ENCODE results near the gene HOXC5.

The HOXC5 gene

DNA sequence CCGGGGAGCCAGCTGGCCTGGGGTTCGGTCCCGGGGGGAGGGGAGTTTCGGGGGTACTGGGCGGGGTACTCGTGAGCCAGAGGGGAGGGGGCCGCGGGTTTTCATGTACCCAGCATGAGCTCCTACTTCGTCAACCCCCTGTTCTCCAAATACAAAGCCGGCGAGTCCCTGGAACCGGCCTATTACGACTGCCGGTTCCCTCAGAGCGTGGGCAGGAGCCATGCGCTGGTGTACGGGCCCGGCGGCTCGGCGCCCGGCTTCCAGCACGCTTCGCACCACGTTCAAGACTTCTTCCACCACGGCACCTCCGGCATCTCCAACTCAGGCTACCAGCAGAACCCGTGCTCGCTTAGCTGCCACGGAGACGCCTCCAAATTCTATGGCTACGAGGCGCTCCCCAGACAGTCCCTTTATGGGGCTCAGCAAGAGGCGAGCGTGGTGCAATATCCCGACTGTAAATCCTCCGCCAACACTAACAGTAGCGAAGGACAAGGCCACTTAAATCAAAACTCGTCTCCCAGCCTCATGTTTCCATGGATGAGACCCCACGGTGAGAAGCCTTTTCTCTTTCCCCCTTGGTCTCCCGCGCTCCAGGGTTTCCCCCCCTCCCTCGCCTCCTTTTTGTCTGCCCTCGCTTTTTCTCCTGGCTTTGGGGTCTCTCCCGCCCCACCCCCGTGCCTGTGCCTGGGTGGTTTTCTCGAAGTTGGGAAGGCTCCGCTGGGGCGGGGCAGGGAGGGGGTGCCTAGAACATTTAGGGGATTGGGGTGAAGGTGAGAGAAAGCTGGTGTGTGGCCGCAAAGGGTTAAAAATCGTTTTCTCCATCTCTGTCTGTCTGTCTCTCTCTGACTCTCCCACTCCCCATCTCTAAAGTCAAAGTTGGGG is 23.4 kb upstream of the HOXC5 start:
- DNase-seq: no peak

DNA sequence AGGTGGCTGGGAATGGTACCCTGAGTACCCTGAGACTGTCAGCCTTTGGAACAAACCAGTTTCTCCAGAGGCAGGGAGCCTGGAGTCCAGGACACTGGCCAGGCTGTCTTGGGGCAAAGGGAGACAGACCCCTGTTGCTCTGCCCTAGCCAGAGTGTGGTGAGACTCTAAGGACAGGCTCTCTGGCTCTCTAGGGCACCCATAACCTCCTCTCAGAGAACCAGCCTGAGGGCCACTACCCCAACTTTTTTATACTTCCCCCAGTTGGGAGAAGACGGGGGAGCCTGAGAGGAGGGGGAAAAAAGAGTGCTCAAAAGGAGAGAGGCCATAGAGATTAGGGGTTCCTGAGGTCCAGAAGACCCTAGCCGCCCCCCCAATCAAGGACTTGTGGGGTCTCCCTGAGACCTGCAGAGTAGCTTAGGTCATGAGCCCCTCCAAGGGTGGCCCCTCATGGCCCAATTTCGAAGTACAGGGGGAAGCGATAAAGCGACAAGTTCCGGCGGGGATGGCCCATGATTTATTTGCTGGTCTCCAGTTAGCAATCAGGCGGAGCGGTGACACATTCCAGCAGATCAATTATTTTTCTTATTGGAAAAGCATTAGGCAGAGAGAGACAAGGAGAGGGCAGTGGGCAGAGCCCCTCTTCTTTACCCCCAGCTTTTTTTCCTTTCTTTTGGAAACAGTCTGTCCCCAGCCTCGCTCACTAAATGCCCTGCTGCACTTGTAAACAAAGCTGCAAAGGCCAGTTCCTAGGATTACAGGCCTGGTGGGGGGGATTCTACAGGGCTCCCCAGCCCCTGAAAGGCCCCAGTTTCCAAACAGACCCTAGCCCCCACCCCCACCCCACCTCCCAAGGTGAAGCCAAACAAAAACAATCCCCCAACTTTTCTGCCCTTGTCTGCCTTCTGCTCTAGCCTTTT is 22.5 kb upstream of the HOXC5 start:
- no peak for DNase-seq

DNA sequence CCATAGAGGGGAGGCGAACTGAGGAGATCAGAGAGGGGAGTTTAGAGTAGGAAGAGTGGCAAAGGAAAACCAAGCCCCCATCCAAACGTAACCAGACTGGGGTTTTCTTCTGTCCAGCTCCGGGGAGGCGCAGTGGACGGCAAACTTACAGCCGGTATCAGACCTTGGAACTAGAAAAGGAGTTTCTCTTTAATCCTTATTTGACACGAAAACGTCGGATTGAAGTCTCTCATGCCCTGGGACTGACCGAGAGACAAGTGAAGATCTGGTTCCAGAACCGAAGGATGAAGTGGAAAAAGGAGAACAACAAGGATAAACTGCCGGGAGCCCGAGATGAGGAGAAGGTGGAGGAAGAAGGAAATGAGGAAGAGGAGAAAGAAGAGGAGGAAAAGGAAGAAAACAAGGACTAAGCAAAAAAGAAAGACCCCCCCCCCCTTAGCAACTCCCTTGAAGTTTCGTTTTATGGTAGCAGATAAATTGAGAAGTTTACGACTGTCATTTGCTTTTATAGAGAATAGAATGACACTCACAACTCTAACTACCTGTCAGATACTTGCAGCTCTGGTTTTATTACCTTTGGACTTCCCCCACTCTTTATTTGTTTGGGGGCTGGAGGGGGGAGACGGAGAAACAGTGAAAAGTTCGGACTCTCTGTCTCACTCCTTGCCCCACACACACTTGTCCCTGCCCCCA is 21.7 kb upstream of the HOXC5 start:
- DNase-seq: no peak

DNA sequence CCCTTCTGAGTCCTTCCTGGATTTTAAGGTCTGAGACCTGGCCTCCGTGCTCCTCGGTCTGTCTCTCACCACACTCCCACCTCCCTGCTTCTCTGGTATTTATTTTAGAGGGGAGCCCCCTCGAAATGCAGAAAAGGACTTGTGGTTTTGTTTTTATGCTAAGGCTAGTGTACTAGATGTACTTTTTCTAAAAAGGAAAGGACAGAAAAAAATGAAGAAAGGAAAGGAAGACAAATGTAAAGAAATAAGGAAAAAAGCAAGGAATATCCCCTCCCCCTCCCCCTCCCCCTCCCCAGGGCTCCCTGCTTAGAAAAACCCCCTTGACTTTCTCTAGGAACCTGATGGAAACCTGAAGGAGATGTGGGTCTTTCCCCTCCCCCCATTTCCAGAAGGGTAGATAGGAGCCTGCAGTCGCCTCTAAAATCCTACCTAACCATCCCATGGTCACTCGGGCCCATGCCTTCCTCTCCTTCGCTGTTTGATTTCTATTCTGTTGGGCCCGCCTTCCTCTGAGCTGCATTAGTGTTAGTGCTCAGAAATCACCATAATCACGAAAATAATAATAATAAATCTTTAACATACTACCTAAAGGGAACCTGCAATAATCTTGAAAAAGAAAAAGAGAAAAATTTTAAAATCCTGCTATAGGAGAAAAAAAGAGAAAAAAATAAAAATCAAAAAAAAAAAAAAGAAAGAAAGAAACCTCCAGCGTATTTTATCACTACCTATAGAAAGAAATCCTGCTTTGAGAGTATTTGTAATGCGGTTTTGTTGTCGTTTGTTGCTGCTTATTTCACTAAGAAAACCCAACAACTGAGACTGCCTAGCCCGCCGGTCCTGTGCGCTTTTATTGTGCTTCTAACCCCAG is 21.0 kb upstream of the HOXC5 start:
- DNase-seq: no peak

DNA sequence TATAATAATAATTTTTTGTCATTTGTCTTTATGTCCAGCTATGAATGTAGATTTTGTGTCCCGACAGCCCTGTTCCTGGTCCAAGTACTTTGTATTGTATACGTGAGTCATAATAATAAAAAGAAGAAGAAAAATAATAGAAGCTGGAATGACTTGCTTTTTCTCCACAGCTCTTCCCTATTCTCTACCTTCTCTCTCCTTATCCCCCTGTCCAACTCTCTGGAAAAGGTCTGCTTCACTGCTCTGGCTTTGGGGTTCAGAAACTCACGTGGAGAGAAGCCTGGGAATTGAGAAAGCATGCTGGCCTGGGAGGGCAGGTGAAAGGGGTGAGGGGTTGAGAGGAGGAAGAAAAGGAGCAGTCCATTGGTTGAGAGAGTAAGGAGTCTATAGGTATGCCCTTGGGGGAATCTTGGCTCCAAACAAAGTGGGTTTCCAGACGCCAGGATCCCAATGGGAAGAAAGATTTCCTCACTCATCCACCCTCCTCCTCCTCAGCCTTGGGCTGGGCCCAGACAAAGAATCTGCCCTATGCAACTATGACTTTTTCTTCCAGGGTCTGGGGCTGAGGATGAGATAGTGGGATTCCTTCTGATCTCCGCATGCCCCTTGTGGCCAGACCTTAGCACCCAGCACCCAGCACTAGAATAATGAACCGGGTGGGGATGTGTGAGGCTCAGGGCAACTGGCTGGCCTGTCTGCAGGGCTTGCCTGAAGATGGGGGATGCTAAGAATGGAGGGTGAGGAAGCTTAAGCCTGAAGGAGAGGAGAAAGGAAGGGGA is 20.0 kb upstream of the HOXC5 start:
- no peak for DNase-seq

DNA sequence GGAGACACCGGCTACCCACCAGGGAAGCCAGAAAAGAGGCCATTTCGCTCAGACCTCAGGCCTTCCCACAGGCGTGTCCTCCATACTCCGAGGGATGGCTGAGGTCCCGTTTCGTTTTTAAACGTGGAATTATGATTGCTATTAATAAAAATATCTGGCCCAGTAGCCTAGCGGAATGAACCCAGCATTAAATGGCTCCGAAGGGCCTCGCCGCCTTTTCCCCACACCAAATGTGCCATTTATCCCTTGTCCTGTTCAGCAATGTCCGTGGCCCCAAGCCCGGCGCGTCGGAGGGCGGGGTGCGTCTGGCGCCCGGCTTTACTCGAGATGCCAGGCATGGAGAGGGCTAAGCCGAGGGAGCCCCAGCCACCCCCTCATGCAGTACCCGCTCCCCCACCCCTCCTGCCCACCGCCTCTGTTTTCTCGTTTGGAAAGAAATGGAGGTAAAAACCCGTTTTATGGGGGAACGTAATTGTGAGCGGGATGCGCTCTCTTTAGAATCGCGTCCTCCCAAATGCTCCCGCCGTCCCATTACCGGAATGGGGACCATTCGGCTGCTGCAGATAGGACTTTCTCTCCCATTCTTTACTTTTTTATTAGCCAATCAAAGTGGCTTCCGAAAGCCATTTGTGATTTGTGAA is 18.4 kb upstream of the HOXC5 start:
- DNase-seq: no peak

DNA sequence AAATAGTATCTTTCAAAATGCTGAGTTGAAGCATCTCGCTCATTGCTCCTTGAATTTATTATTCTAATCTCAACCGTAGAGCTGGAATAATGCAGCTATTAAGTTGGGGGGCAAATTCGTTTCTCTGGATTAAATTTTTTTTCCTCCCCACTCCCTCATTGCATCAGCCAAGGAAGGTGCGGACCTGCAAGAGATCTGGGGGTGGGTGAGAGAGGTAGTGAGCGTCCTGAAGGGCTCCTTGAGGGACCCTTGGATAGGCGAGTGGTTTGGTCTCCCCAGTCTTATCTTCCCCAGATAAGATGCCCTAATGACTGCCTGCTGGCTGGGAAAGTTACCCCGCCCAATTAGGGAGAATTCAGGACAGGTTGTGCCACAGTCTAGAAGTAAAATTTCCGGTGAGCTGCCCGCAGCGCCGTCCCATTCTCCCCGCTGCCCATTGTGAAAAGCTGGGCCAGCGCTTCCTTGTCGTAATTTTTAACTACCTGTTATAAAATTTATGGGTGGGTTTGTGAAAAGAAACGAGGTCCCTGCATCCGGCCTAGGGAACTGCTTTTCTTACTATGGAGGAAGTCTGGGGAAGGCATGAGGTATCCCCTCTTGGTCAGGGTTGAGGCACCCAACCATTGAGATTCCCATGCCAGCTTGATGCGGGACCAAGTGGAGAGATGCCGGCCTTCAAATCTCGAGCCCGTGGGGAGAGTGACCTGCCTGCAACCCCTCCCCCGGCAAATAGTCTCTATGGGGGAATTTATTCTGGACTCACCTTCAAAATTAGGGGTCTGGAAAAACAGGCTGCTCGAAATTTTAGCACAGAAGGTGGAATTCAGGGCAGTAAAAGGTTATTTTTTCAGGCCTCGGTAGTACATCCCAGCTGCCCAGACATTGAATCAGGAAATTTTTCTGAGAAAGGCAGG is 17.6 kb upstream of the HOXC5 start:
- DNase-seq: no peak

DNA sequence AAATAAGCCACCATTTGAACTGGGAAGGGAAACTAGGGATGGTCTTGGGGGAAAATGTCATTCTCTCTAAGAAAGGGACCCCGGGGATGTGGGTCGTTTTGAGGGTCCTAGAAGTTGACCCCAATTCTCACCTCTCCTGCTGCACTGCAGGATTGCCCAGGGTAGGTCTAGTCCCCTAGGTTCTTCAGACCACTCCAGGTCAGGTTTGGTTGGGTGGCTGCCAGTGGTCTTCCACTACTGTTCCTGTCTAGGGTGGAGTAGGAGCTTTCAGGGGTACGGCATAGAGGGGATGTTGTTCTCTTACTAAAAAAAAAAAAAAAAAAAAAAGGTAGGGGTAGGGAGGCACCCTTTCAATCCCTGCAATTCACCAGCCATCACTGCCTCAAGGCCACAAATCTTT is 16.8 kb upstream of the HOXC5 start:
- DNase-seq: no peak

DNA sequence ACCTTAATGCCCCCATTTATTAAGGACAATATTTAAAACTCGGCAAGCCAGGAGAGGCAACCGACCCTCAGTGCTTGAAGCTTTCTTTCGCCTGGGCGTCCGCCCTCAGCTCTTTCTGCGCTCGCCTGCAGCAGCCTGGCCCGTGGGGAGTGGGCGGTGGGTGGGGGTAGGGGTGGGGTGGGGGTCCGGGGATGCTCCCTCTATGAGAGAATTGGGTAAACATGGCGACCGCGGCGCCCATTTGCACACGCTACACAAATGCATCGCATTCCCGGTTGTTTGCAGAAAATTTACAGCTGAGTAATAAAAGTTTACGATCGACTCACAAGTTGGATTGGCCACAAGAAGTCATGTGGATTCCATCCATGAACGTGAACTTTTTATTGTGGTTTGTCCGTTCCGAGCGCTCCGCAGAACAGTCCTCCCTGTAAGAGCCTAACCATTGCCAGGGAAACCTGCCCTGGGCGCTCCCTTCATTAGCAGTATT is 16.3 kb upstream of the HOXC5 start:
- DNase-seq: no peak

DNA sequence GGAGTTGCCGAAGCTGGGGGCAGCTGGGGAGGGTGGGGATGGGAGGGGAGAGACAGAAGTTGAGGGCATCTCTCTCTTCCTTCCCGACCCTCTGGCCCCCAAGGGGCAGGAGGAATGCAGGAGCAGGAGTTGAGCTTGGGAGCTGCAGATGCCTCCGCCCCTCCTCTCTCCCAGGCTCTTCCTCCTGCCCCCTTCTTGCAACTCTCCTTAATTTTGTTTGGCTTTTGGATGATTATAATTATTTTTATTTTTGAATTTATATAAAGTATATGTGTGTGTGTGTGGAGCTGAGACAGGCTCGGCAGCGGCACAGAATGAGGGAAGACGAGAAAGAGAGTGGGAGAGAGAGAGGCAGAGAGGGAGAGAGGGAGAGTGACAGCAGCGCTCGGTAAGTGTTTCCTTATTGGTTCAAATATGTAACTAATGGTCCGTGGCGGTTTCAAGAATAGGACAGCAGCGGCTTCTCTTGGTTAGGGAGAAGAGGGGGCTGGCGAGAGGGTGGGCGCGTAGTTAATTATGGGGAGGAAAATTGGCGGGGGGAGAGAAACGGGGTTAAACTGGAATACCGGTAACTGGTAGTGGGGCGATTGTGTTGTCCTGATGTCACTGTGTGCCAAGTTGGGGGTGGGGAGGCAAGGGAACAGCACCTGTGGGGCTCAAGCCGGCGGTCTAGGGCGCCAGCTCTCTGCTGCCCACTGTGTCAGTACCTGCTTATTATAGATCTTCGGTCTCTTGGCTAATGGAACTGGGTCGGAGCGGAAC is 15.6 kb upstream of the HOXC5 start:
- no peak for DNase-seq

DNA sequence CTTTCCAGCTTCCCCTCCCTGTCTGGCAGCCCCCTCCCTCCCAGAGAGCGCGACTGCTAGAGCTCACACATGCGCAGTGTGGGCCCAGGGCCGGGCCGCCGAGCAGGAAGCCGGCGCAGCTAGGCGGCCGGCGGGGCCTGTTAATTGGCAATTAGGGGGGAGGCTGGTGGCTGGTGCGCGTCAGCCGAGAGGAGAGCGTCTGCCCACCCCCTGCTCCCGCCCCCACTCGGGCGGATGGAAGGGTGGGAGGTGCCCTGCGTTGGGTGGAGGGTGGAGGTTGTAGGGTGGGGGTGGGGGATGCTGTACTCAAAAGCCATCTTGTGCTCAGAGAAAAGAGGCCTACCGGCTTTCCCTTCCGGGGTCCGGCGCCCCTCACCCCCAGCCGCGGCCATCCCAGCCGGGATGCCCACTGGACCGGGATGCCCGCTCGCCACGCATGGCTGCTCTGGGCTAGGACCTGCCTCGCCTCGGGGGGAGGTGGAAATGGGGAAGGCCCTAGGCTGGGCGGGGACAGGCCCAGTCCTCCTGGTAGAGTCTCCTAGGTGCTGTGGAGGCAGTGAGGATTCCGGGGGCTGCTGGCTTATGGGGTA is 14.9 kb upstream of the HOXC5 start:
- DNase-seq: peak; percentile 81

DNA sequence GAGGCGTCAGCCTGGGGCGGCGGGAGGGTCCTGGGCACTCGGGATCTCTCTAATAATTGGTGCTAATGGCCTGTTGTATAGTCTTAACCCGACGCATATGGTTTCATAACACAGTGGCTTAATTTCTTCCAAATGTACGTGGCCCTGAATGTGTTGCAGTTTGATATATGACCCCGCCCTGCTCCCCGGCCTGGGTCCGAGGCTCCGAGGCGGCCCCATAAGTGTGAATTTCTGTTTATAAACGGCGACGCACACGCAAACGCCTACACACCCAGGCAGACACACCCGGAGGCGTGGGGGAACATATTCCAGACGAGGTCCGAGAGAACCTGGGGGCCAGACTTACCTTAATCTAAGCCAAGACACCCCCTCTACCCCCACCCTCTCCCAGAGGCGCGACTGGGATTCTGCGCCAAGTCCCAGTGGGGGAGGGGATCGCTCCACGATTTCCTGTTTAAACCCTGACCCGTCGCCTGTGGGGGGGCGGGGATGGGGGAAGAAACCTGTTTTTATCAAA is 14.3 kb upstream of the HOXC5 start:
- no peak for DNase-seq

DNA sequence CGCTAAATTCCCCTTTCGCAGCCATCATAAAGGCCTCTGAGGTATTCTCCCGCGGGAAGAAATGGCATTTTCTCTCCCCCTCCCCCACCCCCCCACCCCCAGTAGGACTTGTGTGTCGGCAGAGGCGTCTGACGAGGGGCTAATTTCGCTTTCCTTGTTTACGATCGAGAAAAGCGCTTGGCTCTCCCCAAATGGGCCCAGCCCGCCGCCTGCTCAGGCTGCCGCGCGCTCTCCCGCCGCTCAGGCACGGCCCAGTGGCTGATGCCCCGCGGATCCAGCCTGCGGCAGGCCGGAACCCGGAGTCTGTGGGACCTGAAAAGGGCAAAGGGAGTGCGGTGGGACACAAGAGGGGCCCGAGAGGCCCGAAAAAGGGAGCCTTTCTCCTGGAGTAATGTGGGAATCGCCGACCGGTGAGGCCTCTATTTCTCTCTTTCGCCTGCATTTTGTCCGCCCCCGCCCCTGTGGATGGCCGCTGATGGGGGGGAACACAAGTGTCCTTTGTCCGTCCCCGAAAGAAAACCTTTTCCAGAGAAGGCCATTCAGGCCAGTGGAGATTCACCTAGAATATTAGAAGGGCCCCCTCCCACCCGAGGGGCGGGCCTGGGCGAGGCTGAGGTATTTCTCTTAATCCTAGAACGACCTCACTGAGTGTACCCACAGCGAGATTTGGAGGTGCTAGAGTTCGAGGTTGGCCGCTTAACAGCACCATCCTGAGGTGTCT is 13.6 kb upstream of the HOXC5 start:
- no peak for DNase-seq

DNA sequence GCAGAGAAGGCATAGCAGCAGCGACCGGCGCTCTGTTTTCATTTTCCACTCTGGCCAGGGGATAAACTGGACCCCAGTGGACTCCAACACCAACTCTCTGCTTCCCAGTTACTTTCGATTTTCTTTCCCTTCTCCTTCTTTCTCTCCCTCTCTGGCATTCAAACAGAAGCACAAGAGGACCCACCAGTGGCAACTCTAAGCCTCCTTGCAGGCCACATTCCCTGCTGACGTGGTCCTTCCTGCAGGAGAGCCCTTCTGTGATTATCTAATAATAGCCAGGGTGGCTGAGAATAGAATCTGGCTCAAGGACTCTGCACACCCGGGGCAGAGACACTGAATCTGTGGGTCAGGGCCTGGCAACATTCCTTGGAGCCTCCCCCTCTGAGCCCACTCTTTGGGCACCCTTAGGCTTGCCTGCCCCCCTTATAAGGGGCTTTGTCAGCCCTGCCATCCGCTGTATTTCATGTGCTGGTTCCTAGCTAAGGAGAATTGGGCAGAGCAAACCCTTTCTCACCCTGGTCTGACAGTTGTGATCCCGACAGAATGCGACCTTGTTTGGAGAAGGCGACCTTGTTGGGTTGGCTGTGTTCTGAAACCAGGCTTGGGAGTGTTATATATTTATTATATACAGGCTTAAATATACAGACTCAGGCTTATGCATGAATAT is 12.8 kb upstream of the HOXC5 start:
- no peak for DNase-seq

DNA sequence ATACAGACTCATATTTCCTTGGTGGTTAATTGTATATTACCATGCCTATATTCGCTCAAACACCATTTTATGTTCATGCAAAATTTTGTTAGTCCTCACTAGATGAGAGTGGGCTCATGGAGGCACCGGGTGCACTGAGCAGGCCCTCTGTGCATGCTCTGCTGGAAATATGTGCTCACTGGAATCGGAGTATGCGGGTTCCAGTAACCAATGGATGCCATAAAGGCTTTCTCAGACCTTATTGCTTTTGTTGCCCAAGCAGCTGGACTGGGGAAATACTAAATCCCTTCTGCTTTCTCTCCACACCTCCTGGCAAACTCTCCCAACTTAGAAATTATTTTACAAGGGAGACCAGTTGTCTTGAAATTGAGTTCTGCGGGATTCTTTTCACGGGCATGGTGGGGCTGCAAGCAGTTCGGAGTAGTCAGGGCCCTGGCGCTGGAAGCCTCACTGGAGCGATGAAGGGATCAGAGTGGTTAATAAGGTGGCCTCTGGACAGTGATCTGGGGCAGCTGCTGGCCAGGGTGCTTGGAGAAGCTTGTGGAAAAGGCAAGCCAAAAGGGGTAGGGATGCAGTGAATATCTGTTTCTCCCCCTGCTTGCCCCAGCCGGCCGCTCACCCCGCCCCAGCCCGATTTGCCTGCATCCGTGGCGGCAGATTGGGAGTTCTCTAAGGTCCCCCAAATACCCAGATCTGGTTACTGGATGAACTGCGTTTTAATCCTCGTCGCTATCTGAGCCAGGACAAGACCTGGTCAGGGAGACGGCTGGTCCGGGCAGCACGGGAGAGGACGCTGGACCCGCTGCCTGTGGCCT is 12.1 kb upstream of the HOXC5 start:
- DNase-seq: no peak

DNA sequence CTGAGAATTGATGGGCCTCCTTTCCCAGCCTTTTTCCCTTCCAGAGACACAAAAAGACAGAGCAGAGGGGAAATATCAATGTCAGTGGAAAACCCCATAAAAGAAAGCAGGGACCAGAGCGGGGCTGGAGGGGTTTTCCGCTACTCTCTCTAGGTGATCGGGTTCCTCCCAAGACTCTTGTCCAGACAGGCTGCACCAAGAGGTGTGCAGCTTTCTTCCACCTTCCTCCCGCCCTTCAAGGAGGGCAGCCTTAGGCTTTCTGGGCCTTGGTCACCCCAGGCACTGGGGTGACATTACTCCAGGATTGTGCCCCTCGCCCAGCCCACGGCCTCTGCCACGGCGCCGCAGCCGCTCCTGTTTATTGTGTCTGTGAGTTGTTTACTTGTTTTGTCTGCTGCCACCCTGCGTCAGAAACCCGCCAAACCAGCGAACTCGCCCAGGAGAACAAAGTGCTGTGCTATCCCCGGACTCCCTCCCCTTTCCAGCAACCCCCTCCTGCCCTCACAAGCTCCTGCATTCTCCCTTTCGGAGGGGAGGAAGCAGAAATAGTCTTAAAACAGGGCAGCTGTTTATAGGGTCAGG is 11.3 kb upstream of the HOXC5 start:
- no peak for DNase-seq

Measured in stimulated activated CD8-positive, alpha-beta memory T cell treated with anti-CD3 and anti-CD28 coated beads, Interleukin-4, amount 100 ng/mL, for 48 hours (primary cell).